HepG2 (cell line): ENCODE measurements around the gene CA14. TPM values are rescaled to one million over a fixed set of nuclear protein-coding genes. Genes with fewer than 3 reads are reported as not detected.
A peak's percentile ranks its signal among the peaks of the same experiment; 100 is the strongest.

Experiments used
- ATAC-seq: fragments of 200-7000 bp; cut with Tn5 transposase; 3 replicates; pipeline ENCODE4 v1.9.1; 2020; ENCODE audit warnings: mild to moderate bottlenecking, moderate library complexity
- BruUV-seq: library from RNA; stranded (reverse); fragments of 400-500 nt; replicated peaks from 2 replicates; lab custom pipeline; 2021; lab: Mats Ljungman, UMichigan
- CTCF ChIA-PET: fragments of 300-600 bp; formaldehyde crosslinking; extraction: SDS; loops from one replicate; lab custom pipeline; 2021; ENCODE audit warnings: low total read pairs, inconsistent platforms, low intra/inter-chr PET ratio; lab: Yijun Ruan, JAX
- POLR2A ChIA-PET: fragments of 350-600 bp; sonication (Branson Sonifier 250); formaldehyde crosslinking; loops from one replicate; lab custom pipeline; 2020; ENCODE audit warnings: antibody characterized with exemption, inconsistent platforms; lab: Yijun Ruan, JAX
- DNase-seq: peaks from one replicate; pipeline ENCODE4 v3.0.0-alpha.2; 2015; ENCODE audit warnings: low spot score
- FAIRE-seq: peaks from 3 replicates; lab custom pipeline; 2011; peaks lifted over from hg19 to GRCh38; lab: Jason Lieb, UNC
- H2AFZ ChIP-seq: one replicate; pipeline ENCODE4 v1.6.1; 2011; ENCODE audit warnings: low read length, inconsistent platforms
- H3K27ac ChIP-seq: fragments of 300-600 bp; 3 replicates; pipeline ENCODE4 v1.8.0; 2011; ENCODE audit warnings: mixed run types, mild to moderate bottlenecking, mixed read lengths, low read length, inconsistent platforms; ENCODE audit not compliant: insufficient read depth; ENCODE audit errors: extremely low read length
- H3K27me3 ChIP-seq, 2 experiments: fragments of 200-600 bp in 1 of 2; 2 replicates in 1 of 2; 3 replicates in 1 of 2; pipeline versions ENCODE4 v1.6.0 to v1.8.0; 2011; ENCODE audit warnings: low read length in 2 of 2, mild to moderate bottlenecking in 2 of 2, moderate library complexity in 2 of 2, inconsistent platforms in 1 of 2; ENCODE audit not compliant: insufficient read depth in 2 of 2, control insufficient read depth in 1 of 2
- H3K36me3 ChIP-seq, 2 experiments: fragments of 200-600 bp in 1 of 2; replicated peaks in 1 of 2; 2 replicates in 1 of 2; 3 replicates in 1 of 2; pipeline versions ENCODE4 v1.5.1 to v1.8.0; 2011; ENCODE audit warnings: low read length in 2 of 2, inconsistent platforms in 1 of 2; ENCODE audit not compliant: insufficient read depth in 2 of 2, control insufficient read depth in 1 of 2
- H3K4me1 ChIP-seq: 2 replicates; pipeline ENCODE4 v1.5.1; 2012; ENCODE audit warnings: low read length, inconsistent platforms; ENCODE audit not compliant: insufficient read depth
- H3K4me2 ChIP-seq: 2 replicates; pipeline ENCODE4 v1.6.0; 2011; ENCODE audit warnings: low read depth, low read length, inconsistent platforms
- H3K4me3 ChIP-seq, 3 experiments: fragments of 200-600 bp in 1 of 3; sonication (generic), shearing (Covaris generic) in 1 of 3; replicated peaks in 1 of 3; 2 replicates each; pipeline ENCODE4 v1.5.1; 2011 to 2016; ENCODE audit warnings: low read length in 3 of 3, inconsistent platforms in 2 of 3, low read depth in 2 of 3, mild to moderate bottlenecking in 2 of 3, control low read depth in 1 of 3, mixed read lengths in 1 of 3; ENCODE audit not compliant: insufficient read depth in 1 of 3
- H3K79me2 ChIP-seq: one replicate; pipeline ENCODE4 v1.6.1; 2011; ENCODE audit warnings: low read length, inconsistent platforms; ENCODE audit not compliant: insufficient read depth
- H3K9ac ChIP-seq: 2 replicates; pipeline ENCODE4 v1.6.0; 2011; ENCODE audit warnings: mild to moderate bottlenecking, low read depth, low read length, inconsistent platforms; ENCODE audit not compliant: insufficient read depth
- H3K9me3 ChIP-seq: 2 replicates; pipeline ENCODE4 v1.5.1; 2012; ENCODE audit warnings: mild to moderate bottlenecking, low read length
- H4K20me1 ChIP-seq: 2 replicates; pipeline ENCODE4 v1.6.0; 2011; ENCODE audit warnings: inconsistent platforms, mild to moderate bottlenecking, low read length, moderate library complexity; ENCODE audit not compliant: insufficient read depth
- ADNP ChIP-seq: sonication (generic); formaldehyde crosslinking; IDR thresholded peaks from 2 replicates; pipeline ENCODE4 v1.4.0; 2020; ENCODE audit warnings: missing genetic modification reagents
- DMAP1 ChIP-seq: IDR thresholded peaks from 2 replicates; pipeline ENCODE4 v1.6.1; 2016
- GABPA ChIP-seq, 2 experiments: IDR thresholded peaks; 2 replicates each; pipeline ENCODE4 v1.6.1; 2011 to 2016; ENCODE audit warnings: low read depth in 2 of 2, low read length in 1 of 2, missing biosample characterization in 1 of 2, missing genetic modification characterization in 1 of 2
- POLR2AphosphoS5 ChIP-seq: IDR thresholded peaks from 2 replicates; pipeline ENCODE4 v1.6.1; 2012; ENCODE audit warnings: low read depth, low read length
- SIX1 ChIP-seq: sonication (generic); formaldehyde crosslinking; IDR thresholded peaks from 2 replicates; pipeline ENCODE4 v1.4.0; 2020; ENCODE audit warnings: missing genetic modification reagents, borderline replicate concordance
- THAP9 ChIP-seq: sonication (generic); formaldehyde crosslinking; IDR thresholded peaks from 2 replicates; pipeline ENCODE4; 2020; ENCODE audit warnings: missing genetic modification reagents, mild to moderate bottlenecking, borderline replicate concordance
- ZNF263 ChIP-seq: sonication (generic); formaldehyde crosslinking; IDR thresholded peaks from 2 replicates; pipeline ENCODE4 v1.4.0; 2020; ENCODE audit warnings: missing genetic modification reagents
- ZNF281 ChIP-seq: sonication (generic); formaldehyde crosslinking; IDR thresholded peaks from 2 replicates; pipeline ENCODE4 v1.4.0; 2020; ENCODE audit warnings: missing genetic modification reagents, borderline replicate concordance
- WGBS: methylation state at CpG from one replicate; pipeline ENCODE4 v1.1.6; 2017; ENCODE audit warnings: low lambda C conversion rate; 5-methylcytosine and 5-hydroxymethylcytosine counted together
- in situ Hi-C: cut with HindIII; loops from 2 replicates; pipeline ENCODE4 v1.10.0; 2017; ENCODE audit warnings: low pct_unique_long_range_greater_than_20kb; ENCODE audit not compliant: extremely low pct_ligation_motif_present
- intact Hi-C: fragments of 100-400 bp; cut with micrococcal nuclease; formaldehyde crosslinking; loops from one replicate; pipeline ENCODE4 v1.10.0; 2022; ENCODE audit not compliant: unreplicated experiment
- polyA plus RNA-seq, 8 experiments: library from polyadenylated mRNA; depleted of rRNA in 3 of 8; stranded (reverse) in 7 of 8; unstranded in 1 of 8; fragments of >200 nt; fragmentation: Illumina TruSeq in 4 of 8; extraction: Trizol in 4 of 8; gene quantifications; 2 replicates each; pipeline versions ENCODE4 v1.2.1 to v1.2.3, GENCODE V29; 2011 to 2016; ENCODE audit warnings: low read depth in 4 of 8, missing spikeins in 1 of 8, mixed read lengths in 1 of 8; ENCODE audit not compliant: insufficient read depth in 1 of 8
- total RNA-seq, 5 experiments: library from RNA; depleted of rRNA; stranded (reverse); fragments of >200 nt; fragmentation: Illumina TruSeq; extraction: Trizol; gene quantifications; 2 replicates each; pipeline ENCODE4 v1.2.3, GENCODE V29; 2016; ENCODE audit warnings: low read depth in 1 of 5

The CA14 gene
- total and polyA plus RNA-seq, 2 of the 13 experiments (the other 11 are each of a cell fraction or from before 2014, with no cell fraction given): 2.4 to 8.5 TPM

GRCh38 chr1:150256198-150256553 lies 1.4 kb upstream of the CA14 start:
- no peaks in the 10 kb centered on the region for H3K36me3 ChIP-seq
- intact Hi-C loops (loop anchor here (1.0 to 10.0 kb wide), 2 partner anchors 65 to 299 kb away; partner anchors contain the start of gene PRPF3), in situ Hi-C loops (loop anchor here (5.0 to 10.0 kb wide), 3 partner anchors 41 to 279 kb away; no protein-coding TSS in a partner anchor)
- H3K27me3 ChIP-seq: no peaks in the 10 kb centered on the region; a peak in 1 of 5 replicates
- peak overlapping the region; percentile 73 for H3K27ac ChIP-seq
- H3K4me2 ChIP-seq: peak overlapping the region; percentile 98
- no peaks in the 10 kb centered on the region for H4K20me1 ChIP-seq
- peak overlapping the region; percentile 91 for H2AFZ ChIP-seq
- no peaks in the 10 kb centered on the region for H3K79me2 ChIP-seq
- ATAC-seq: no peak
- FAIRE-seq: no peak
- DNase-seq: no peak
- BruUV-seq: no TSS peak
- 2% methylated on average over 1 of the region's 1 CpG for WGBS
- POLR2A ChIA-PET: interaction anchor here (0.7 to 5.0 kb wide), 9 partner anchors 13 to 276 kb away, joined by 3 to 32 read pairs (median 8); partner anchors contain the start of genes APH1A, FALEC, PRPF3 and RPRD2
- 0 out of 2 replicates have a peak, but pooled peaks have one; percentile 12 for TF ChIP-seq SIX1 (CRISPR knock-in tag)
- no peak for TF ChIP-seq GABPA (IDR thresholded peaks at IDR 0.05; ENCODE audit: low read depth, low read length)
- TF ChIP-seq GABPA (CRISPR knock-in tag; IDR thresholded peaks at IDR 0.05; ENCODE audit: low read depth): peak; percentile 5; the same call in 1 of the 2 replicates
- TF ChIP-seq POLR2AphosphoS5: no peak
- TF ChIP-seq, all 625 proteins: peak for 2
- Histone ChIP-seq H3K9ac (peak overlapping the region; percentile 75), H3K4me3 (peak overlapping the region; percentile 68 to 79 (median 78)), H3K9me3 (no peaks in the 10 kb centered on the region), H3K4me1 (peaks cover 52% of the 10 kb centered on the region)
- CTCF ChIA-PET: interaction anchor here (1.1 to 2.6 kb wide), 4 partner anchors 22 to 174 kb away, joined by 3 to 45 read pairs (median 6); no protein-coding TSS in a partner anchor

GRCh38 chr1:150256554-150257341 lies 826 bp upstream of the CA14 start:
- peaks cover 52% of the 10 kb centered on the region for H3K4me1 ChIP-seq
- CTCF ChIA-PET: interaction anchor here (0.6 to 2.6 kb wide), 5 partner anchors 22 to 173 kb away, joined by 3 to 45 read pairs (median 3); no protein-coding TSS in a partner anchor
- 0% methylated on average over 11 of the region's 14 CpGs for WGBS
- peak overlapping the region; percentile 75 for H3K9ac ChIP-seq
- H3K4me2 ChIP-seq: peak overlapping the region; percentile 98
- no peaks in the 10 kb centered on the region for H3K36me3 ChIP-seq
- POLR2A ChIA-PET: interaction anchor here (0.6 to 5.0 kb wide), 14 partner anchors 12 to 312 kb away, joined by 3 to 32 read pairs (median 6); partner anchors contain the start of genes APH1A, C1orf54, FALEC and PRPF3
- ATAC-seq: peak; percentile 45
- peak overlapping the region; percentile 73 for H3K27ac ChIP-seq
- H3K79me2 ChIP-seq: no peaks in the 10 kb centered on the region
- no TSS peak for BruUV-seq
- intact Hi-C loops: loop anchor here (1.0 to 10.0 kb wide), 3 partner anchors 37 to 298 kb away; partner anchors contain the start of genes MRPS21 and PRPF3
- FAIRE-seq: no peak
- H3K9me3 ChIP-seq: no peaks in the 10 kb centered on the region
- in situ Hi-C loops: loop anchor here (5.0 to 10.0 kb wide), 3 partner anchors 41 to 278 kb away; no protein-coding TSS in a partner anchor
- peak overlapping the region; percentile 51 for H2AFZ ChIP-seq
- H4K20me1 ChIP-seq: no peaks in the 10 kb centered on the region
- peak overlapping the region; percentile 68 to 79 (median 78) for H3K4me3 ChIP-seq
- DNase-seq: peak; percentile 53
- H3K27me3 ChIP-seq: no peaks in the 10 kb centered on the region; a peak in 1 of 5 replicates
- TF ChIP-seq DMAP1 (CRISPR knock-in tag) (0 out of 2 replicates have a peak, but pooled peaks have one; percentile 13), THAP9 (no peak), ZNF263 (CRISPR knock-in tag) (0 out of 2 replicates have a peak, but pooled peaks have one; percentile 17), ADNP (CRISPR knock-in tag) (no peak), ZNF281 (CRISPR knock-in tag) (peak; percentile 93)
